Progenitor cell of endocrine pancreas (in vitro differentiated cells): ENCODE data around the gene MXD1. TPM values are rescaled to one million over a fixed set of nuclear protein-coding genes. Genes with fewer than 3 reads are reported as not detected.

Experiments
- DNase-seq: peaks from one replicate; pipeline ENCODE4 v3.0.0; 2021; ENCODE audit warnings: low spot score; ENCODE audit not compliant: unreplicated experiment
- H3K27ac Mint-ChIP-seq: 2 replicates; pipeline ENCODE4 v1.8.0; 2021; ENCODE audit warnings: mild to moderate bottlenecking, moderate library complexity, mixed read lengths
- H3K27me3 Mint-ChIP-seq: 2 replicates; pipeline ENCODE4 v1.8.0; 2021; ENCODE audit warnings: mixed read lengths
- H3K36me3 Mint-ChIP-seq: 2 replicates; pipeline ENCODE4 v1.8.0; 2022; ENCODE audit warnings: mixed read lengths; ENCODE audit not compliant: insufficient read depth
- H3K4me1 Mint-ChIP-seq: 2 replicates; pipeline ENCODE4 v1.8.0; 2021; ENCODE audit warnings: low read depth, mixed read lengths
- H3K4me3 Mint-ChIP-seq: 2 replicates; pipeline ENCODE4 v1.8.0; 2021; ENCODE audit warnings: low read depth, mild to moderate bottlenecking, moderate library complexity, mixed read lengths
- H3K9me3 Mint-ChIP-seq: 2 replicates; pipeline ENCODE4 v1.8.0; 2021; ENCODE audit warnings: low read depth, mixed read lengths
- CTCF ChIP-seq: fragments of 200-600 bp; sonication (generic); IDR thresholded peaks from one replicate; pipeline ENCODE4 v1.5.0; 2021; ENCODE audit warnings: antibody characterized with exemption, mild to moderate bottlenecking; ENCODE audit not compliant: unreplicated experiment
- total RNA-seq: library from RNA; stranded (reverse); gene quantifications from 2 replicates; pipeline ENCODE4 v1.2.1, GENCODE V29; 2021

The MXD1 gene
- total RNA-seq, 1 donor from 2014 or later, result 10.8 TPM

DNA sequence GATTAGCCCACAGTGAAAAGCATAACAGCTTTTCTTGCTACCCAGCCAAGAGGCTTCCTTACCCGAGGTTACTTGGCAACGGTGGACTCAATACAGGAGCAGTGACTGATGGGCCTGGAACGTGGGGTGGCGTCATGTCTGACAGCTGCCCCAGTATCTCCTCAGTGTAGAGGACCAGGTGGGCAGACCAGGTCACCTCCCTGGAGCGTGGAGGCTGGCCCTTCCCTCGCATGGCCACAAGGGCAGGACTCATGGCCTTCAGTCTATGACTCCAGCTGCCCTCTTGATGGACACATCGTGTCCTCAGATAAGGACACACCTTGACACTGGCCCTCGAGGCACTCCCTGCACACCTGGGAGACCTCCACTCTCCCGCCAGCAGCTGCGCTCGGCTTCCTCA, 40.1 kb downstream of the MXD1 start:
- no peaks in the 10 kb centered on the region for H3K36me3 Mint-ChIP-seq
- DNase-seq, result no peak
- TF ChIP-seq CTCF, result no peak
- H3K4me1 Mint-ChIP-seq, result no peaks in the 10 kb centered on the region
- H3K9me3 Mint-ChIP-seq, result no peaks in the 10 kb centered on the region
- peaks cover 15% of the 10 kb centered on the region for H3K27me3 Mint-ChIP-seq
- H3K4me3 Mint-ChIP-seq, result no peak overlapping the region
- no peak overlapping the region for H3K27ac Mint-ChIP-seq

DNA sequence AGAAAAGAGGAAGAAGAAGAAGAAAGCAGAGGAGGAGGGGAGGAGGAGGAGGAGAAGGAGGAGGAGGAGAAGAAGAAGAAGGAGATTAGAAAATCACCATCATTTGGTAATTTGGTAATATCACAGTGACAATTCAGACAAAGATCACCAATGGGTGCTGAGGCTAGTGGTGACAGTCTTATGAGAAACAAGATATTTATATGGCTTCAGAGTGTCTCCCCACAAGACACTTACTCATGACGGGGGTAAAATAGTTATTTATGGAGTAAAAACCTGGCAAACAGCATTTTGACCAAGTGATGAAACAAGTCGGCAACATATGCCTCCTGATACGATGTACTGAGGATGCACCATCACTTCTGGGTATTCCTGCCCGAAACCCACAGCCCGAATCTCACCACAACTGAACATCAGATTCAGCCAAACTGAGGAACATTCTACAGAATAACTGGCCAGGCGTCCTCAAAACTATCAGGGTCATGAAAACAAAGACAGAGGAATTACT, 41.6 kb downstream of the MXD1 start:
- Mint-ChIP-seq H3K27ac (no peak overlapping the region), H3K36me3 (no peaks in the 10 kb centered on the region), H3K27me3 (peaks cover 15% of the 10 kb centered on the region), H3K4me3 (no peak overlapping the region), H3K4me1 (no peaks in the 10 kb centered on the region), H3K9me3 (no peaks in the 10 kb centered on the region)
- DNase-seq, result no peak
- no peak for TF ChIP-seq CTCF

DNA sequence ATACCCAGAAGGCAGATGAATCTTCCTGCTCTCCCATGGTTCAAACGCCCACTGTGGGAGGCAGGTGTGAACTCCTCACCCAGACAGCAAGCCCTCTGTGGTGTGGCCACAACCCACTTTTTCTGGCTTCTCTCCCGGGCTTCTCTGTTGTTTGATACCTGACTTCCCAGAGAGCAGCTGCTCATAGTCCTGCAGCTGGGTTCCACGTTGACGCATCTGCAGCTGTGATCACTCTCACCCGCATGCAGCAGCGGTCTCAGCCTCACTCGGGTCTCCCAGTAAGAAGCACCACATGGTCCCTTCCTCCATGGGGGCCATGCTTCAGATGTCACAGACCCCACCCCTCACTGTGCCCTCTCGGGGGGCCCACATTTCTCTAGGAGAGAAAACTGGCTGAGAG, 43.1 kb downstream of the MXD1 start:
- no peaks in the 10 kb centered on the region for H3K36me3 Mint-ChIP-seq
- H3K27ac Mint-ChIP-seq, result no peak overlapping the region
- H3K27me3 Mint-ChIP-seq, result peaks cover 15% of the 10 kb centered on the region
- no peak for TF ChIP-seq CTCF
- no peak for DNase-seq
- H3K4me1 Mint-ChIP-seq, result no peaks in the 10 kb centered on the region
- H3K9me3 Mint-ChIP-seq, result no peaks in the 10 kb centered on the region
- no peak overlapping the region for H3K4me3 Mint-ChIP-seq

- peaks cover 15% of the 10 kb centered on the region for H3K27me3 Mint-ChIP-seq
- H3K27ac Mint-ChIP-seq, result no peak overlapping the region
- DNase-seq, result no peak
- no peak for TF ChIP-seq CTCF
- H3K4me3 Mint-ChIP-seq, result no peak overlapping the region
- no peaks in the 10 kb centered on the region for H3K4me1 Mint-ChIP-seq
- no peaks in the 10 kb centered on the region for H3K9me3 Mint-ChIP-seq
- H3K36me3 Mint-ChIP-seq, result no peaks in the 10 kb centered on the region
Observed at GRCh38 chr2:69958480-69958879, 43.6 kb downstream of the MXD1 start.

DNA sequence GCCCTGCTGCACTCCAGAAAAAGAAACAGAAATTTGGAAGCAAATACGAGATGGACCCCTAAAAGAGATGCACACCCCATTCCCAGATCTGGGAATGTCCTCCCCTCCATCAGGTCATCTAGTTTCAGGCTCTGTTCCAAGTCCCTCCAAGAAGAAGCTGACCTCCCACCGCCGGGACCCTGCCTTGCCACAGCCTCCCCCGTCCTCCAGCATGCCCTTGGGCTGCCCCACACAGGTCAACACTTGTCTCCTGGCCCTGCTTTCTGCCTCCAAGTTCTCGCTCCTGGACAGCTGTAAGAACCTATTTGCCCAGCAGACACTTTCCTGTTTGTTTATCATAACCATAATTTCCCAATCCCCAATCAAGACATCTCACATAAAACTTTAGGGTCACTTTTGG, 44.5 kb downstream of the MXD1 start:
- no peak for TF ChIP-seq CTCF
- no peak overlapping the region for H3K4me3 Mint-ChIP-seq
- H3K27me3 Mint-ChIP-seq, result peaks cover 15% of the 10 kb centered on the region
- H3K4me1 Mint-ChIP-seq, result peaks cover 5% of the 10 kb centered on the region
- no peak overlapping the region for H3K27ac Mint-ChIP-seq
- no peaks in the 10 kb centered on the region for H3K9me3 Mint-ChIP-seq
- no peak for DNase-seq
- H3K36me3 Mint-ChIP-seq, result no peaks in the 10 kb centered on the region
